NCI-H2107 treated with DMSO at 0.1 percent for 48 hours (cell line): Measurements from ENCODE around the gene TADA2A.

ENCODE experiments used
- DNase-seq: peaks from one replicate; lab custom pipeline; 2025; ENCODE audit not compliant: unreplicated experiment; lab: John Stamatoyannopoulos, UW

The TADA2A gene

DNA sequence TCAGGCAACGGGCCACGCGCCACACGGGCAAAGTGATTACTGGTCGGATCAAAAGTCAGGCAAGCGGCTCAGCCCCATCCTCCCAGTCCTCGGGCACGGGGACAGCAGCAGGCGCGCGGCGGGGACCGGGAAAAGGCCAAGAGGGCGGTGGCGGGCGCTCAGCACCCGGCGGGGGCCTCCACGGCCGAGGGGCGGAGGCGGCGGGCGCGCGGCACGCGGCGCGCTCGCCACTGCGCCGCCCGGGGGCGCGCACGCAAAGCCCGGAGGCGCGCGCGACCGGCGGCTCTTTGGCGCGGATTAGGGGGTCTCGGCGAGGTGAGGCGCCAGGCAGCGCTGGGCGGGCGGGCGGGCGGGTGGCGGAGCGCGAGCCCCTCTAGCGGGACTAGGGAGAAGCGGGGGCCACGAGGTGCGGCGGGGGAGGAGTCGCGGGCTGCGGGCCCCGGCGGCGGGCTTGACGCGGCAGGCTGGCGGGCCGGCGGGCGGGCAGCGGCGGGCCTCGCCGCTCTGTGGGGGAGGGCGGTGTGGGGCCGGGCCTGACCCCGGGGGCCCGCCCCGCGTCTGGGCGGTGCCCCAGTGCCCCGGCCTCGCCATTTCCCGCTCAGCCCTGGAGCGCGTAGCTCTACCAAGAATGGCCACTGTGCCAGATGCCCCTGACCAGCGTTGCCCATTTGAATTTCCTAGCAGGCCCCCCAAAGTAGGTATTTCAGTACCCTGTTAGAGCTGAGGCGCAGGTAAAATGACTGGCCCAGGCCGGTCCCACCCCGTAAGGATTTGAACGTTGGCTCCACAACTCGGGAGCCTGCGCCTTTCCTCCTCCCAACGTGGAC lies at the start of gene TADA2A, which contains the start of gene ACACA:
TADA2A (plus strand) TSS at position 252 of the 827 bp plus-strand sequence. CDS start 4,480 bp downstream, outside the sequence.
ACACA (minus strand) TSS at position 202 of the 827 bp plus-strand sequence. CDS start 537 bp downstream, outside the sequence.
- DNase-seq: peak; percentile 48

DNA sequence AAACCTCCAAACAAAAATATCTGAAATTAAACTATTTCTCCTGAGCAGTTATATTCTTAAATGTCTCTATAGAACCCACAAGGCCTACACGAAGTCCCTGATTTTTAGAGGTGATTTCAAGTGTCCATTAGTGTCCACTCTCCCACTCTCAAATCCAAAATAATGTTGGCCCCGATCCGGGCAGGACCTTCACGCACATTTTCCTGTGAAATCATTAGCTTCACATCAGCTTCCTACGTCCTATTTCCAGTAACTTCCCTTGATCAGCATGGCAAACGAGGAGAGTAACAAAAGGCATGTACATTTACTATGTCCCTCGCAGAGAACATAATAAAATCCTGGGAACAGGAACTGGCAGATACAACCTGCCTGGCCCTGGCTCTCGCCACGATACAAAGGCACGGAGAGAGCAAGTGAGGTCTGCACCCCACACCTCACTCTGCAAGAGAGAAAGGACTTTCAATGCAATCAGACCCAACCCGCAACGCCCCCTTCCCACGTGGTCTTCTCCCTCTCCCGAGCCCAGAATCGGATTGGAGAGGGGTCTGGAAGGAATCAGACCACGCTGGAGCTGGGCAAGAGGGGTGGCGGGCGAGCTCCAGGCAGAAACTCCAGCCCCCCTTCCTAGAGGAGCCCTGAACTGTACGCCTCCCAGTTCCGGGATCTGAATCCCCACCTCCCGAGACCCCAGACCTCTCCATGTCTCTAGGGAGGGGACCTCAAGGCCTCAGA lies 48.4 kb upstream of the TADA2A start:
- peak; percentile 48 for DNase-seq

- peak; percentile 40 for DNase-seq
These were observed 47.6 kb upstream of the TADA2A start for GRCh38 chr17:37358830-37359681.

DNA sequence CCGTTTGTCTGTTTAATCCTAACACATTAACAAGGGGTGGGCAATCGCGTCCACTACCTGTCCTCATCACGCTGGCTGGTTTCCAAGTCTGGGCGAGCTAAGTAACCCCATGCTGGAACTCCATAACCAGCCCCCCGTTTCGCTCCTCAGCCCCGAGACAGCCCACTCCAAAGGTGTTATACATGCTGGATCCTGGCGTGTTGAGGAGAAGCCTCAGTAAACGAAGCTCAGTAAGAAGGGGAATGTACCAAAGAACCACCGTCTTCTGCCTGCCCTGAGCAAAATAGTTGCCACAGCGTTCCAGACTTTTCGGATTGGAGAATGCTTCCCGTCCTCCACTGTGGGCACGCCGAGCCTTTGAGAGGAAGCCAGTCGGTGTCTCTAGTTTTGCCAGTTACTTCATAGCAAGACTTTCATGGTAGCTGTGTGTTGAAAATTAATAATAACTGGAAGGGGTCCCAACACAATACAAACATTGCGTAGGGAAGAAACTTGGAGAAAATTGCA lies 47.0 kb upstream of the TADA2A start:
- DNase-seq: no peak

DNA sequence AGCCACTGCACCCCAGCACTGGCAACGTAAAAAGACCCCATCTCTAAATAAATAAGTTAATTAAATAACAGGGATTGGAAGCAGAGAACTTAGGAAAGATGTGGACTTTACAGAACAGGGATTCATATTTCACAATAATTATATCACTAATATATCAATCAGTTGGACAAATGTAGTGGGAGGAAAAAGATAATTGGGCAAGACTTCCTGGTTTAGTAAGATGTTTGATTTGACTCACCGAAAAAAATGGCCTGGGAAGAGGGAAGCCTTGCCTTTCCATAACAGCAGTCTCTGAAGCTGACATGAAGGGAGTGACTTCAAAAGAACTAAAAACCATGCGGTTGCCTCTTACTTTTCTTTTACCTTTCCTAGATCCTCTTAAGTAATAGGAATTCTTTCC lies 46.1 kb upstream of the TADA2A start:
- no peak for DNase-seq

DNA sequence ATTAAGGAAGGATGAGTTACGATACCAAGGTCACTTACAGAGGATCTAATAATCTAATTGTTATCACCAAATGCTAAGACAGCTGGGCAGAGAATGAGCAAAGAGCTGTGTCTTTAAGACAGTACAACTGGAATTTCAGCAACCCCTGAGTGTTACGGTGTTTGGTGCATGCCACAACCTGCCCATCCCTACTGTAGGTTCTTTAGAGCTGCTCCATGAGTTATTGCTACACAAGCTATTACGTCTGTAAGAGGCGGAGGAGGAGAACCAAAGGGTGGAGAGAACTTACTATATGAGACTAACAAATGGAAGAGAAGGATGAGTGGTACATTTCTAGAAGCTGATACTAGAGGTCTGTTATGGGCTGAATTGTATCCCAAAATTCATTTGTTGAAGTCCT lies 45.1 kb upstream of the TADA2A start:
- DNase-seq: no peak

DNA sequence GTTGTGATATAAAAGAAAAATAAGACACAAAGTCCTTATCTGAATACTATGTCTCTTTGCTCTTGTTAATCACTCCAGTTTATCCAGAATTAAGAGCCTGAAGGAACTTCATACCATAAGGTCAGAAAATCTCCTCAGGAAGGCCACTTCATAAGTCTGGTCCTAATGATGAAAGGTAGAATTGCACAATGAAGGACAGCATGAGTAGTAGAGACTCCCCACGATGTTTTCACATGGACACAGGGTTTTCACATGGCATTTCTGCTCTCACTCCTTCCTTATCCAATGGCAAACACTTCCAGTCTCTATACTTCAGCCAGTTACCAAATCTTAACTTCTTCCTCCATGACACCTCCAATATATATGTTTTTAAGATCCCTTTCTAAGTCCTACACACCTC lies 41.1 kb upstream of the TADA2A start:
- DNase-seq: no peak

DNA sequence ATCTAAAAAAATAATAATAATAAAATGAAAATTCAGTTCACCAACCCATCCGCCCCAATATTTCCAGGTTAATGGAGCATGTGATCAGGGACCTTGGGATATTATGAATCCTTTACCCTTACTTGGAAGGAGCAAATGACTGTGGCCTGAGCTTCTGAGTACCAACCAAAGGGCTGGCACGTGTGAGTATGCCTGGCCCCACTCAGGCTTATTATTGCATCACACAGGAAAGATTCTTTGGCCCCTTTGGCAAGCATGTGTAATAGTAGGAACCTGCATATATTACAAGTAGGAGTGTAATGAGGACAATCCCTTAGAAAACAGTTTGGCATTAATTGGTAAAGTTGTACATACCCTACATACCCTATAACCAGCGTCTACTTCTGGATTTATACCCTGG lies 38.1 kb upstream of the TADA2A start:
- DNase-seq: no peak

GRCh38 chr17:37373530-37374159 lies 33.0 kb upstream of the TADA2A start:
- peak; percentile 76 for DNase-seq

GRCh38 chr17:37375706-37376105 lies 31.0 kb upstream of the TADA2A start, which contains the start of gene C17orf78:
Gene C17orf78, plus strand, starts transcription at chr17:37375985. Its CDS starts 108 bp downstream, at chr17:37376093.
- no peak for DNase-seq

GRCh38 chr17:37382056-37382455 lies 24.6 kb upstream of the TADA2A start:
- no peak for DNase-seq

DNA sequence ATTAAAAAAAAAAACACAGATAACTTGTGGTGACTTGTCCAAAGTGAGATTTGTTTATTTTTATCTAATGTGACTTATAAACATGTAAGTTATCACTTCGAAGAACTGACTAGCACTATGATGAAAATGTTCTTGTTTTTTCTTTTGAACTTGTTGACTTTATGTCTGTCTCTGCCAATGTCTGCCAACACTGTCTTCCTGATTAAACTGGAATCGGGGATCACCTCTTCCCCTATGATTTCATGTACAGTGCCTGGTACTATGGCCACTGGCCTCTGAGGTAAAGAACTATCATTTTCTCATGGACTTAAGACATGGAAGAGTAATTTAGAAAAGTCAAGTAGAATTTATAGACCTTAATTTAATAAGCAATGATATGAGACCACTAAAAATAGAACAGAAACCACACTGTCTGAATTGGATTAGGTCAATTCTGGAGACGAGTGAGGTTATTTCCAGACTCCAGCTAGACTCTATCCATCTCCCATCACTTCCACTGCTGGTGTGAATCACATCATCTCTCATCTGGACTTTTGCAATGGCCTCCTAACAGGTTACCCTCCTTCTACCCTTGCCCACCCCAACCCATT lies 22.0 kb upstream of the TADA2A start:
- no peak for DNase-seq

- no peak for DNase-seq
These were observed 21.2 kb upstream of the TADA2A start for GRCh38 chr17:37385474-37385990.

DNA sequence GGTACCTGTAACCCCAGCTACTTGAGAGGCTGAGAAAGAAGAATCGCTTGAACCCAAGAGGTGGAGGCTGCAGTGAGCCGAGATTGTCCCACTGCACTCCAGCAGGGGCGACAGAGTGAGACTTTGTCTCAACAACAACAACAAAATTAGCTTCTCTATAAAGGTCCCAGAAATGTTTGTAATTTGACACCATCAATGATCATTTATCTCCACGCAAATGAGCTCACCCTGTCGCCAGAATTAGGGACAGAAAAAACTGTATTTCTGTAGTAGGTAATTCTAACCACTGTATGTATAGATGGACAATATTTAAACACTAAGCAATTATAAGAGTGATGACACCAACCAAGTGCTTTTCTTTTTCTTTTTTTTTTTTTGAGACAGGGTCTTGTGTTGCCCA lies 20.2 kb upstream of the TADA2A start:
- DNase-seq: no peak

- DNase-seq: no peak
These were observed 18.4 kb upstream of the TADA2A start for GRCh38 chr17:37388266-37388665.

GRCh38 chr17:37389160-37389559 lies 17.5 kb upstream of the TADA2A start:
- DNase-seq: no peak

DNA sequence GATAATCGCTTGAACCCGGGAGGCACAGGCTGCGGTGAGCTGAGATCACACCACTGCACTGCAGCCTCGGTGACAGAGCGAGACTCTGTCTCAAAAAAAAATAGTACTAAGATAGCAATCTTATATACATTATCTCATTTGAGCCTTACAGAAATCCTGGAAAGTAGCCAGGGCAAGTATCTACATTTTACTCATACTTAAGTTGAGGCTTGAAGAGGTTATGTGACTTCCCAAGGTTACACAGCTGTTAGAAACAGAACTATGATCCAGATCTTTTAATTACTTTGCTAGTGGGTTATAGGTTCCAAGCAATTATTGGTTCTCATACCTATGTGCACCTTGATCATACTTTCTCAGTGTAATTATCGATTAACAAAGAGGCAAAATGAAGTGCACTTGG lies 15.5 kb upstream of the TADA2A start:
- no peak for DNase-seq

DNA sequence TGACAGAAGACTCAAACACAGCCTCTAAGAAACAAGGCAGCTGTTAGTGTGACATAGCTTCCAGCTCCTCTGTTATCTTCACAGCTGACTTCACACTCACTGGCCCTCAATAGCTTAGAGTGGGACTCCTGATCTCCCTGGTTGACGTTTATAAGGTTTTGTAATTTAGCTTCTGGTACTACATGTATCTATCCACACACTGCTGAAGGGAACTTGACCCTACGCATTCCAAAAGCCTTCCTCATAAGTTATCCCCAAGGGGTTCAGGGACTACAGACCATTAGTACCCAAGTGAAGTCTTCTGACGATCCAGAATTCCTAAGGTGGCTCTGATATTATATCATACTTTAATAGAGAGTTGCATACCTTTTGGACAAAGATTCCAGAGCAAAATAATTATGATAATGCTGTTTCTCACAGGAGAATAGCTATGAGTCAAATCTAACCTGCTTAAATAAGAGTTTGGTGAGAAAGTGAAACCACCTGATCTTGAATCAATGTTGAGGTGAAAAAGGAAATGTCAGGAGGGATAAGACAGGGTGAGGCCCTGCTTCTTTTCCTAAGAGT lies 14.6 kb upstream of the TADA2A start:
- no peak for DNase-seq

DNA sequence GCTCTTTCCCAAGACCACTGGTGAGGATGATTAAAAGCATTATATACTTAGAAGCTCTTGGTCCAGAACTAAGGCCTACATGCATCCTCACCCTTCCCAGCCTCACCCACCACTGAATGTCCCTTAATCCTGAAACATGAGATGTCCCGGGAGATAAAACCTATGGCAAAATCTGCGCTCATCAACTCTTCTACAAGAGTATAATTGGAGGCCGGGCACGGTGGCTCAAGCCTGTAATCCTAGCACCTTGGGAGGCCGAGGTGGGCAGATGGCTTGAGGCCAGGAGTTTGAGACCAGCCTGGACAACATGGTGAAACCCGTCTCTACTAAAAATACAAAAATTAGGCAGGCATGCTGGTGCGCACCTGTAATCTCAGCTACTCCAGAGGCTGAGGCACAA lies 13.3 kb upstream of the TADA2A start:
- no peak for DNase-seq
